Measurements from ENCODE around the gene SLC9A9. TPM values are rescaled to one million over a fixed set of nuclear protein-coding genes. Genes with fewer than 3 reads are reported as not detected.

Gene SLC9A9
- polyA plus RNA-seq, 1 of the 3 experiments (the other 2 are of a cell fraction) = 0.05 TPM

GRCh38 chr3:143851331-143852017 is 3.2 kb upstream of the SLC9A9 start:
- H3F3A ChIP-seq (replicated peaks; ENCODE audit: insufficient read depth) = no peaks in the 10 kb centered on the region
- H4K20me1 ChIP-seq (ENCODE audit: insufficient read depth) = no peaks in the 10 kb centered on the region
- H3K9me2 ChIP-seq = no peaks in the 10 kb centered on the region
- ChIA-PET POLR2A (no interaction called here), CTCF (interaction anchor here (0.6 kb wide), 1 partner anchor 881 kb away, joined by 3 read pairs; no protein-coding TSS in a partner anchor)
- H3K4me2 ChIP-seq = no peak overlapping the region
- H3K9ac ChIP-seq = no peak overlapping the region
- H3K4me1 ChIP-seq (ENCODE audit: control insufficient read depth in 1 of 2, insufficient read depth in 2 of 2, low read depth in 1 of 2, low read length in 1 of 2) = no peaks in the 10 kb centered on the region
- no peaks in the 10 kb centered on the region for H3K9me3 ChIP-seq
- no peak overlapping the region for H2AFZ ChIP-seq (ENCODE audit: low read depth)
- H3K27me3 ChIP-seq (ENCODE audit: insufficient read depth) = peaks cover 11% of the 10 kb centered on the region; the same call in 1 of the 2 replicates
- 8% methylated on average over 5 of the region's 5 CpGs for WGBS (ENCODE audit: low lambda C conversion rate)
- no peak overlapping the region for H3K4me3 ChIP-seq (ENCODE audit: low read depth in 2 of 2, low read length in 1 of 2)
- no peaks in the 10 kb centered on the region for H3K36me3 ChIP-seq (replicated peaks in 1 of 2; ENCODE audit: control insufficient read depth in 1 of 2, insufficient read depth in 2 of 2, low read length in 1 of 2)
- no peak for TF ChIP-seq REST (IDR thresholded peaks at IDR 0.05; ENCODE audit: low read depth, low read length)
- DNase-seq = no peak
- no peaks in the 10 kb centered on the region for H3K79me2 ChIP-seq (ENCODE audit: insufficient read depth)
- H3K27ac ChIP-seq (ENCODE audit: low read depth in 2 of 2, low read length in 1 of 2) = no peak overlapping the region

GRCh38 chr3:143850877-143851276 is 2.6 kb upstream of the SLC9A9 start:
- Histone ChIP-seq H3K79me2 (ENCODE audit: insufficient read depth) (no peaks in the 10 kb centered on the region), H2AFZ (ENCODE audit: low read depth) (no peak overlapping the region), H3K4me2 (no peak overlapping the region), H3K27me3 (ENCODE audit: insufficient read depth) (peaks cover 11% of the 10 kb centered on the region; the same call in 1 of the 2 replicates), H3K9me3 (no peaks in the 10 kb centered on the region), H3K4me1 (ENCODE audit: control insufficient read depth in 1 of 2, insufficient read depth in 2 of 2, low read depth in 1 of 2, low read length in 1 of 2) (no peaks in the 10 kb centered on the region), H3F3A (replicated peaks; ENCODE audit: insufficient read depth) (no peaks in the 10 kb centered on the region), H3K27ac (ENCODE audit: low read depth in 2 of 2, low read length in 1 of 2) (no peak overlapping the region), H3K9ac (no peak overlapping the region), H3K9me2 (no peaks in the 10 kb centered on the region), H4K20me1 (ENCODE audit: insufficient read depth) (no peaks in the 10 kb centered on the region), H3K36me3 (replicated peaks in 1 of 2; ENCODE audit: control insufficient read depth in 1 of 2, insufficient read depth in 2 of 2, low read length in 1 of 2) (no peaks in the 10 kb centered on the region), H3K4me3 (ENCODE audit: low read depth in 2 of 2, low read length in 1 of 2) (no peak overlapping the region)
- no peak for TF ChIP-seq USF2 (IDR thresholded peaks at IDR 0.05; ENCODE audit: borderline replicate concordance, low read depth, low read length)
- no peak for TF ChIP-seq JUND (IDR thresholded peaks at IDR 0.05)
- no peak for TF ChIP-seq FOXJ3 (CRISPR knock-in tag; IDR thresholded peaks at IDR 0.05)
- no peak for TF ChIP-seq GABPA (IDR thresholded peaks at IDR 0.05; ENCODE audit: low read depth)
- no peak for TF ChIP-seq TAF1 (IDR thresholded peaks at IDR 0.05; ENCODE audit: borderline replicate concordance, low read depth, low read length)
- no peak for TF ChIP-seq FOSL2 (IDR thresholded peaks at IDR 0.05; ENCODE audit: borderline replicate concordance, low read depth)
- no peak for TF ChIP-seq FOXM1 (IDR thresholded peaks at IDR 0.05; ENCODE audit: low read depth)
- no peak for TF ChIP-seq IRF3 (IDR thresholded peaks at IDR 0.05; ENCODE audit: low read depth, low read length)
- no peak for TF ChIP-seq MAX (IDR thresholded peaks at IDR 0.05; ENCODE audit: low read depth)
- TF ChIP-seq RAD21 (IDR thresholded peaks at IDR 0.05; ENCODE audit: low read length) = no peak
- no peak for TF ChIP-seq TCF12 (IDR thresholded peaks at IDR 0.05)
- no peak for TF ChIP-seq NRF1 (IDR thresholded peaks at IDR 0.05; ENCODE audit: low read depth, low read length)
- no peak for TF ChIP-seq MXI1 (IDR thresholded peaks at IDR 0.05; ENCODE audit: low read depth, low read length)
- TF ChIP-seq EZH2phosphoT487 (IDR thresholded peaks at IDR 0.05; ENCODE audit: borderline replicate concordance, low read depth) = no peak
- no peak for TF ChIP-seq ZBTB33 (IDR thresholded peaks at IDR 0.05; ENCODE audit: borderline replicate concordance, low read depth)
- TF ChIP-seq RCOR1 (IDR thresholded peaks at IDR 0.05; ENCODE audit: low read length) = no peak
- no peak for TF ChIP-seq EP300 (IDR thresholded peaks at IDR 0.05; ENCODE audit: borderline replicate concordance in 1 of 2, low read depth in 1 of 2, low read length in 1 of 2)
- no peak for TF ChIP-seq TEAD4 (IDR thresholded peaks at IDR 0.05; ENCODE audit: borderline replicate concordance, insufficient read depth)
- TF ChIP-seq SMC3 (IDR thresholded peaks at IDR 0.05; ENCODE audit: low read depth, low read length) = no peak
- ChIA-PET POLR2A (no interaction called here), CTCF (no interaction called here)
- no peak for DNase-seq

Data from SK-N-SH (cell line).